PC-9 (cell line): ENCODE results near the gene C17orf67. TPM values are rescaled to one million over a fixed set of nuclear protein-coding genes. Genes with fewer than 3 reads are reported as not detected.

Source experiments
- BruUV-seq: library from RNA; stranded (reverse); fragments of 400-500 nt; replicated peaks from 2 replicates; lab custom pipeline; 2021; lab: Mats Ljungman, UMichigan
- CTCF ChIA-PET: fragments of 300-600 bp; sonication (Branson Sonifier 250); formaldehyde crosslinking; loops from one replicate; lab custom pipeline; 2022; ENCODE audit warnings: antibody characterized with exemption; lab: Charles Lee
- POLR2A ChIA-PET: fragments of 300-600 bp; sonication (Branson Sonifier 250); formaldehyde crosslinking; loops from one replicate; lab custom pipeline; 2022; ENCODE audit warnings: antibody characterized with exemption; ENCODE audit not compliant: unreplicated experiment; lab: Charles Lee
- DNase-seq, 2 experiments: peaks; one replicate each; pipeline versions ENCODE4 v3.0.0 to v3.0.0-alpha.2; 2015 to 2022; ENCODE audit warnings: mixed read lengths in 1 of 2
- H2AFZ ChIP-seq: fragments of 200-600 bp; sonication (generic); 2 replicates; pipeline ENCODE4 v1.8.1; 2017; ENCODE audit warnings: antibody characterized with exemption
- H3F3A ChIP-seq: fragments of 200-600 bp; sonication (generic); 2 replicates; pipeline ENCODE4 v1.8.1; 2017; ENCODE audit warnings: antibody characterized with exemption, mild to moderate bottlenecking, low read depth; ENCODE audit not compliant: insufficient read depth
- H3K27ac ChIP-seq: fragments of 200-600 bp; sonication (generic); 2 replicates; pipeline ENCODE4 v1.6.1; 2016; ENCODE audit warnings: mixed run types
- H3K27me3 ChIP-seq: fragments of 200-600 bp; sonication (generic); 2 replicates; pipeline ENCODE4 v1.6.1; 2016; ENCODE audit warnings: low read depth, mixed run types; ENCODE audit not compliant: insufficient read depth
- H3K36me3 ChIP-seq: fragments of 200-600 bp; sonication (generic); 2 replicates; pipeline ENCODE4 v1.6.1; 2016; ENCODE audit warnings: low read depth, mixed run types
- H3K4me1 ChIP-seq: fragments of 200-600 bp; sonication (generic); replicated peaks from 2 replicates; pipeline ENCODE4 v1.6.1; 2016; ENCODE audit warnings: mixed run types; ENCODE audit not compliant: insufficient read depth
- H3K4me2 ChIP-seq: fragments of 200-600 bp; sonication (generic); 2 replicates; pipeline ENCODE4 v1.6.1; 2017; ENCODE audit warnings: mixed run types
- H3K4me3 ChIP-seq: fragments of 200-600 bp; sonication (generic); 2 replicates; pipeline ENCODE4 v1.6.1; 2016; ENCODE audit warnings: mixed run types
- H3K79me2 ChIP-seq: fragments of 200-600 bp; sonication (generic); 2 replicates; pipeline ENCODE4 v1.6.1; 2017; ENCODE audit warnings: low read depth, mixed run types
- H3K9me2 ChIP-seq: fragments of 200-600 bp; sonication (generic); 2 replicates; pipeline ENCODE4 v1.8.1; 2017; ENCODE audit warnings: mild to moderate bottlenecking; ENCODE audit not compliant: insufficient read depth
- H3K9me3 ChIP-seq: fragments of 200-600 bp; sonication (generic); 2 replicates; pipeline ENCODE4 v1.8.1; 2016; ENCODE audit warnings: low read depth; ENCODE audit not compliant: insufficient read depth
- H4K20me1 ChIP-seq: fragments of 200-600 bp; sonication (generic); 2 replicates; pipeline ENCODE4 v1.8.1; 2017; ENCODE audit not compliant: insufficient read depth
- EZH2 ChIP-seq: fragments of 200-600 bp; sonication (generic); IDR thresholded peaks from 2 replicates; pipeline ENCODE4 v1.8.0; 2017; ENCODE audit warnings: antibody characterized with exemption, low read depth
- intact Hi-C: fragments of 100-400 bp; cut with micrococcal nuclease; formaldehyde crosslinking; loops from one replicate; pipeline ENCODE4 v1.10.0; 2022; ENCODE audit not compliant: unreplicated experiment
- total RNA-seq: library from RNA; stranded (reverse); gene quantifications from 2 replicates; pipeline ENCODE4 v1.2.3, GENCODE V29; 2021
- TF ChIP-seq, protein P1 (sequence below): fragments of 200-600 bp; sonication (generic); conservative IDR thresholded peaks from 2 replicates; pipeline ENCODE4 v1.6.1; 2017; ENCODE audit warnings: mixed run types, antibody characterized with exemption, mild to moderate bottlenecking, moderate library complexity

The C17orf67 gene
- total RNA-seq, 1 experiment from 2014 or later: 4.3 TPM

DNA sequence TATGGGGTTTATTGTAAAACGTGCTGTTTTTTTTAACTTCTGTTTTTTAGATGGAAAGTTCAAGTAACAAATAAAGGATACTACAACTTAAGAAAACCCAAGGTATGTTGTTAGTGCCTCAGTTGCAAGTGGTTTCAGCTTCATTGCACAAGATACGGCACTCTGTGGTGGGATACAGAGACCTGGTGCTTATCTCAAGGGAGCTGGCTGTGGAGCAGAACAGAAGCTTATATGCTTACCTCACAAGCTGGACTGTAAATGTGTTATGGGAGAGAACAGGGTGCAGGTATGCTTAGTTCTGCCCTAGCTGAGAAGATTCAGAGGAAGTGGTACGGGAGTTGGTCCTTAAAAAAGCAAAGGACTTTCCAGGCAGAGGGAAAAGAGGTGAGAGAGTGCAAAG, 15.4 kb upstream of the C17orf67 start:
- Histone ChIP-seq H2AFZ (no peak overlapping the region), H3K4me3 (no peak overlapping the region), H3K9me3 (no peaks in the 10 kb centered on the region), H3F3A (no peaks in the 10 kb centered on the region), H3K4me1 (no peaks in the 10 kb centered on the region), H3K36me3 (no peaks in the 10 kb centered on the region; the same call in 1 of the 2 replicates), H3K4me2 (no peak overlapping the region), H3K79me2 (no peaks in the 10 kb centered on the region), H3K9me2 (no peaks in the 10 kb centered on the region), H3K27me3 (no peaks in the 10 kb centered on the region), H4K20me1 (no peaks in the 10 kb centered on the region), H3K27ac (no peak overlapping the region)
- ChIA-PET POLR2A (no interaction called here), CTCF (no interaction called here)
- TF ChIP-seq EZH2: no peak
- TF ChIP-seq, protein P1, sequence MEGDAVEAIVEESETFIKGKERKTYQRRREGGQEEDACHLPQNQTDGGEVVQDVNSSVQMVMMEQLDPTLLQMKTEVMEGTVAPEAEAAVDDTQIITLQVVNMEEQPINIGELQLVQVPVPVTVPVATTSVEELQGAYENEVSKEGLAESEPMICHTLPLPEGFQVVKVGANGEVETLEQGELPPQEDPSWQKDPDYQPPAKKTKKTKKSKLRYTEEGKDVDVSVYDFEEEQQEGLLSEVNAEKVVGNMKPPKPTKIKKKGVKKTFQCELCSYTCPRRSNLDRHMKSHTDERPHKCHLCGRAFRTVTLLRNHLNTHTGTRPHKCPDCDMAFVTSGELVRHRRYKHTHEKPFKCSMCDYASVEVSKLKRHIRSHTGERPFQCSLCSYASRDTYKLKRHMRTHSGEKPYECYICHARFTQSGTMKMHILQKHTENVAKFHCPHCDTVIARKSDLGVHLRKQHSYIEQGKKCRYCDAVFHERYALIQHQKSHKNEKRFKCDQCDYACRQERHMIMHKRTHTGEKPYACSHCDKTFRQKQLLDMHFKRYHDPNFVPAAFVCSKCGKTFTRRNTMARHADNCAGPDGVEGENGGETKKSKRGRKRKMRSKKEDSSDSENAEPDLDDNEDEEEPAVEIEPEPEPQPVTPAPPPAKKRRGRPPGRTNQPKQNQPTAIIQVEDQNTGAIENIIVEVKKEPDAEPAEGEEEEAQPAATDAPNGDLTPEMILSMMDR: no peak
- intact Hi-C loops: no loop called here
- no TSS peak for BruUV-seq
- DNase-seq: no peak

DNA sequence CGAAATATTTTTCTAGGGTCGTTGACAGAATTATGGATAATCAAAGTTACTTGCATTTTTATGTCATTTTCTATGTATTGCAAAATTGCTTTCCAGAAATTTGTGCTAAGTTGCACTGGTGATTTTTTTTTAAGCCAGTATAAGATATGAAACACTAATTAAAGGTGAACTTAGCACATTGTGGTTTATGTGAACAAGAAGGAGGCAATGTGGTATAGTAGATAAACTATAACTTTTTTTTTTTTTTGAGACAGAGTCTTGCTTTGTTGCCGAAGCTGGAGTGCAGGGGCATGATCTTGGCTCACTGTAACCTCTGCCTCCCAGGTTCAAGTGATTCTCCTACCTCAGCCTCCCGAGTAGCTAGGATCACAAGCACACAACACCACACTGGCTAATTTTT, 13.4 kb upstream of the C17orf67 start:
- BruUV-seq: no TSS peak
- intact Hi-C loops: no loop called here
- CTCF ChIA-PET: no interaction called here
- no peak overlapping the region for H3K4me2 ChIP-seq
- H3K9me2 ChIP-seq: no peaks in the 10 kb centered on the region
- no peak overlapping the region for H3K4me3 ChIP-seq
- no peaks in the 10 kb centered on the region for H3K9me3 ChIP-seq
- H3K36me3 ChIP-seq: no peaks in the 10 kb centered on the region; the same call in 1 of the 2 replicates
- POLR2A ChIA-PET: no interaction called here
- H3F3A ChIP-seq: no peaks in the 10 kb centered on the region
- TF ChIP-seq, protein P1: no peak
- TF ChIP-seq EZH2: no peak
- DNase-seq: no peak
- H3K4me1 ChIP-seq: no peaks in the 10 kb centered on the region
- no peaks in the 10 kb centered on the region for H3K27me3 ChIP-seq
- H2AFZ ChIP-seq: no peak overlapping the region
- no peak overlapping the region for H3K27ac ChIP-seq
- H3K79me2 ChIP-seq: no peaks in the 10 kb centered on the region
- H4K20me1 ChIP-seq: no peaks in the 10 kb centered on the region

DNA sequence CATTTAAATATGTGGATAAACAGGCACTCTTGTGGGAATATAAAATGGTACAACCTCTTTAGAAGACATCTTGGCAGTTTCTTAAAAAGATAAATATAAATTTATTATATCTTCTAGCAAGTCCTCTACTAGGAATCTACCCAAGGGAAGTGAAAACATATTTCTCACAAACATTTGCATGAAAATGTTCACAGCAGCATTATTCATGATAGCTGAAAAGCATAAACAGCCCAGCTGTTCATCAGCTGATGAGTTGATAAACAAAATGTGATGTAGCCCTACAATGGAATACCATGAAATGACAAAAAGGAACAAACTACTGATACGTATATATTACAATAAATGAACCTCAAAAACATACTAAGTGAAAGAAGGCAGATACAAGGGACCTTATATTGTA, 12.2 kb upstream of the C17orf67 start:
- Histone ChIP-seq H3K4me3 (no peak overlapping the region), H3K36me3 (no peaks in the 10 kb centered on the region; the same call in 1 of the 2 replicates), H3K27ac (no peak overlapping the region), H3K4me1 (no peaks in the 10 kb centered on the region), H3F3A (no peaks in the 10 kb centered on the region), H3K27me3 (no peaks in the 10 kb centered on the region), H4K20me1 (no peaks in the 10 kb centered on the region), H3K79me2 (no peaks in the 10 kb centered on the region), H2AFZ (no peak overlapping the region), H3K4me2 (no peak overlapping the region), H3K9me2 (no peaks in the 10 kb centered on the region), H3K9me3 (no peaks in the 10 kb centered on the region)
- POLR2A ChIA-PET: no interaction called here
- no TSS peak for BruUV-seq
- intact Hi-C loops: no loop called here
- CTCF ChIA-PET: no interaction called here
- TF ChIP-seq EZH2: no peak
- TF ChIP-seq, protein P1: no peak
- no peak for DNase-seq
